NCI-H446 treated with DMSO at 0.1 percent for 48 hours (cell line): ENCODE results near the gene MCF2L.

ENCODE experiments used
- DNase-seq: peaks from one replicate; lab custom pipeline; 2025; lab: John Stamatoyannopoulos, UW

Gene MCF2L

GRCh38 chr13:112943309-112944125 is 25.5 kb upstream of the MCF2L start:
- no peak for DNase-seq

- no peak for DNase-seq
Observed at GRCh38 chr13:112947796-112948195, 21.2 kb upstream of the MCF2L start.

- DNase-seq = no peak
Observed at GRCh38 chr13:112951674-112952371, 17.2 kb upstream of the MCF2L start.

- DNase-seq = no peak
Observed at GRCh38 chr13:112952759-112953551, 16.1 kb upstream of the MCF2L start.

GRCh38 chr13:112953591-112954487 is 15.2 kb upstream of the MCF2L start:
- no peak for DNase-seq

GRCh38 chr13:112954488-112955270 is 14.3 kb upstream of the MCF2L start:
- no peak for DNase-seq

- no peak for DNase-seq
Observed at GRCh38 chr13:112955271-112955937, 13.6 kb upstream of the MCF2L start.

GRCh38 chr13:112955956-112956355 is 13.1 kb upstream of the MCF2L start:
- no peak for DNase-seq

GRCh38 chr13:112956571-112957294 is 12.3 kb upstream of the MCF2L start:
- DNase-seq = no peak

GRCh38 chr13:112957295-112957677 is 11.7 kb upstream of the MCF2L start:
- DNase-seq = no peak

- no peak for DNase-seq
Observed at GRCh38 chr13:112958127-112958989, 10.7 kb upstream of the MCF2L start.

- DNase-seq = no peak
Observed at GRCh38 chr13:112959206-112959605, 9.8 kb upstream of the MCF2L start.

- no peak for DNase-seq
Observed at GRCh38 chr13:112959701-112960542, 9.1 kb upstream of the MCF2L start.

- no peak for DNase-seq
Observed at GRCh38 chr13:112960706-112961105, 8.3 kb upstream of the MCF2L start.

GRCh38 chr13:112961457-112962369 is 7.3 kb upstream of the MCF2L start:
- no peak for DNase-seq

GRCh38 chr13:112962396-112962795 is 6.6 kb upstream of the MCF2L start:
- DNase-seq = no peak
